GM21576 (cell line): ENCODE results near the gene LNX2.

Source experiments
- ATAC-seq: cut with Tn5 transposase; IDR thresholded peaks from one replicate; pipeline ENCODE4 v1.9.1; 2021; ENCODE audit warnings: mild to moderate bottlenecking, moderate library complexity; ENCODE audit not compliant: unreplicated experiment

The LNX2 gene

DNA sequence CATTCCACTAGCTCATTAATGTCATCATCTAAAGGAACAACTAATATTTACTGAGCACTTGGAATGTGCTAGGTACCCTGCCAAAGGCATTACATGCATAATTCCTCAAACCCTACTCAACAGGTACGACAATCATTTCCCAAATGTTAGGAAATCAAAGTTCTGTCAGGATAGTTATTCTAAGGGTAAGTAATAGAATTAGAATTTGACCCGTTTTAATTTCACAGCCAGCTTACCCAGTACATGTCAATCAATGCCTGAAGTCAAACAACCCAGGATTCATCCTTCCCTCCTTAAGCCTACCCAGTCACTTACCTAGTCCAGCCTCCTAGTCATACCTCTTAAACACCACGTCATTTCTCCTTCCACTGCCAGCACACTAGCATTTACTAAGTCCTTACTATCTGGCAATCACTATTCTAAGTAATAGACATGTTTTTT is 2.4 kb downstream of the LNX2 start:
- no peak for ATAC-seq

- no peak for ATAC-seq
These were observed 6.7 kb downstream of the LNX2 start for GRCh38 chr13:27613628-27614027.

DNA sequence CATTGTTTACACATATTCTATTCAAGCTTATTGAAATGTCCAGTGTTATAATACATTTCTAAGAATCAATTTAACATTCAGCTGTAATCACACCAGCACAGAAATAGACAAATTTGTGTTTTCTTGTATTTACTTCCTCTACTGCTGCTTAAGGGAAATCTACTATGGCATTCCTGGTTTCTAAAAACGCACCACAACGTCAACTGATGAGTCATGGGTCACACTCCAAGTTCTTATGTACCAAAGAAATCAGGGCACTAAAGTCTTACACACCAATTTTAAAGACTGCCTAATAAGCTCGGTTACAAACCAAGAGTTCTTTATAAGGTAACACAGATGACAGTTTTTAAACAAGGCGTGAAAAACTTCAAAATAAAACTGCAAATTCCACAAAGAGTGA is 13.2 kb downstream of the LNX2 start:
- ATAC-seq: no peak

DNA sequence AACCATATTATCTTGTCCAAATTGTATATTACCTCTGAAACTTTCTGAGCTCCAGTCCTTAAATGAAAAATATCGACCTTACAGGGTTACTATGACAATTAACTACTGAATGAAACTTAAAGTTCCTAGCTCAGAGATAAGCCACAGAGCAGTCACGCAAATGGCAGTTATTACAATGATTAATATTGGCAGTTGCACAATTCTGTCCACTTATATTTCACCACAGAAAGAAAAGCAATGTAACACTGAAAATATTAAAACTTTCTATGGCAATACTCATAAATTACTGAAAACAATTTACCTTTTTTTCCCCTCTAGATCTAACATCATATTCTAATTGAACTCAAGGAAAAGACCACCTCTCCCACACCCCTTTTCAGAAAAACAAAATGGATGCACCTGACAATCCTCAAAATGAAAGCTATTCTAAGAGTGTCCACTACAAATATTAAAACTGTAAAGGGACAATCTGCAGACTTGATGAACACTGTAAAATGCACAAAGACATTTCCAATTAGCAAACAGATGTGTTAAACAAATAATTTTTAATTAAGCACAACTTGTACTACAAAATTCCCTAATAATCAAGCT is 14.6 kb downstream of the LNX2 start:
- no peak for ATAC-seq

GRCh38 chr13:27605099-27605498 is 15.2 kb downstream of the LNX2 start:
- ATAC-seq: no peak

DNA sequence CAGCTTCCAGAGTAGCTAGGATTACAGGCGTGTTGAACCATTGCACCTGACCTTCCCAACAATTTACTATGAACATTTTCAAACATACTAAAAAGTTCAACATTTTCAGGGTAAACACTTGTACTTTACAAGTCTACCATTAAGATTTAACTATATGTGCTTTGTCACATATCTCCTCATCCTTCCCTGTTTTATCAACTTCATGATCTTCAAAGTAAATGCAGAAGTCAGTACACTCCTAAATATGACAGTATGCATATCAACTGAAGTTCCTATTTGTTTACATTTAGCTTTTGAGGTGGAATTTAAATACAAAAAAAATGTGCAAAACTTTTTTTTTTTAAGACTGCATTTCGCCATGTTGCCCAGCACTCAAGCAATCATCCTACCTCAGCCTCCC is 18.5 kb downstream of the LNX2 start:
- ATAC-seq: no peak

DNA sequence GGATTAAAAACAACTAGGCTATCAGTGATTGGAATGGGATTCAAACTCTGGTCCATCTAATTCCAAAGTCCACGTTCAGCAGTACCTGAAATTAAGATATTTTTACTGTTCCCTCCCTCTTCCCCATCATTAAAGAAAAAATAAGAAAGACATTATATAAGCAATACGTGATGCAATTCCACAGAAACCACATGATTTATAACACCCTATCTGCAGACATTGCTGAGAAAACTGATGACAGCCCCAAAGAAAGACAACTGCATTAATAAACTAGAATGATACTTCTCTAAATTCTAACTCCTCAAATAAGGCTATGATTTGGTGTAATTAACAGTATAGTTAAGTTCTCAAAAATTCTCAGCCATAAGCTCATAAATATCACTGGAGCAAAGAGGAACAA is 19.1 kb downstream of the LNX2 start:
- no peak for ATAC-seq

DNA sequence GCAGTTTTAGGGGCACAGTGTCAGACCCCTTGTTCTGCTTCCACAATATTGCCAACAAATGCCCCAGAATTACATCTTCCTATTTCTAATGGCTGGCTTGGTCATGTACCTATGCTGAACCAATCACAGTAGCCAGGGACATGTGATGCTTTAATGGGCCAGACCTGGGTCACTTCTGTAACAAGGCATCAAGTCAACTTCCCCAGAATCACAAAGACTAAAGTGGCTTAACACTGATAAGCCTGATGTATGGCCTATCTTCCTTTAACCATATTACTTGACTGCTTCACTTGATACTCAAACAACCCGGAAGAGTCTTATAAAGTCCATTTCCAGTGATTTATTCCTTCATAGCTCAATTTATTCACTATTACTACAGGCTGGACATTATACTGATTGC is 19.6 kb downstream of the LNX2 start:
- no peak for ATAC-seq

GRCh38 chr13:27599845-27600553 is 20.3 kb downstream of the LNX2 start:
- ATAC-seq: no peak

GRCh38 chr13:27599096-27599495 is 21.2 kb downstream of the LNX2 start:
- no peak for ATAC-seq

GRCh38 chr13:27595055-27595811 is 25.1 kb downstream of the LNX2 start:
- ATAC-seq: no peak

DNA sequence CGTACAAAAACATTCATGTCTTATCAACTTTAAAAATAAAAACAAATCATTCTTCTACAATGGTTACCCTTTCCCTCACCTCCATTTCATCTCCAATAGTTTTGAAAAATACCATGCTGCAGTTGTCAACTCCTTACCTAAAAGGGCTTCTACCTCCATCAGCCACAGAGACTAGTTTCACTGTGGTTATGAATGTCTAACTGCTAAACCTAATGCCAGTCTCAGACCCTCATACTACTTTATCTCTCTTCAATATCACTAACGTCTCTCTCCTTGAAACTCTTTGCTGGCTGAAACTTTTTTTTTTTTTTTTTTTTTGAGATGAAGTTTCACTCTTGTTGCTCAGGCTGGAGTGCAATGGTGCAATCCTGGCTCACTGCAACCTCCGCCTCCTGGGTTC is 27.1 kb downstream of the LNX2 start:
- ATAC-seq: no peak

- no peak for ATAC-seq
These were observed 27.5 kb downstream of the LNX2 start for GRCh38 chr13:27592865-27593264.

DNA sequence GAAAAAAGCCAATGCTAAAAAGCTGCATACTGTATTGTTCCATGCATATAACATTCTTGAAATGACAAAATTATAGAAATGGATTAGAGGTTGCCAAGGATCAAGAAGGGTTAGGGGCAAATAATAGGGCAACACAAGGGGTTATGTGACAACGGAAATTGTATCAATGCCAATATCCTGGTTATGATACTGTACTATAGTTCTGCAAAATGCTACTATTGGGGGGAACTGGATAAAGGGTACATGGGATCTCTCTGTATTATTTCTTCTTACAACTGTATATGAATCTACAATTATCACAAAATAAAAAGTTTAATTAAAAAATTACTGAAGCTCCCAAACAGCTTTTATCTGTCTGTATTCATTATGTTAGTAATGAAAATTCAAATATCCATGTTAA is 31.9 kb downstream of the LNX2 start:
- no peak for ATAC-seq

- no peak for ATAC-seq
These were observed 33.1 kb downstream of the LNX2 start for GRCh38 chr13:27587095-27587746.

GRCh38 chr13:27583645-27584044 is 36.7 kb downstream of the LNX2 start:
- no peak for ATAC-seq

- no peak for ATAC-seq
These were observed 42.0 kb downstream of the LNX2 start for GRCh38 chr13:27578121-27579030.

- ATAC-seq: no peak
These were observed 45.7 kb downstream of the LNX2 start for GRCh38 chr13:27574661-27575060.

DNA sequence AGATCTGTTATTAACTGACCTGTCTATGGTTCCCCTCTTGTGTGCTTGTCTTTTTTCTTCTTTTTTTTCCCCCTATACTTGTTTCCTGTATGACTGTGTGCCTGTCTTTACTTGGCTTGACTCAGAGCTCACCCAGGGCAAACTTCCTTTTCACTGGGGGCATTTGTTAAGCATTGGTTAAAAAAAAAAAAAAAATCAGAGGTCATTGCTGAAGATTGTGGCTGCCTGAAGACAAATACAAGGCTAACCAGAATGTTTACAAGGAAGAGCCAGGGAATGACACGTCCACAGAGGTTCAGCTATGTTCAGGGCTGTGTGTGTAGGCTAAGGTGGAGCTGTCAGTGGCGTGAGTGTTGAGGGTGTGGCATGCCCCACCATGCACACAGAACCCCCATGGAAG is 47.1 kb downstream of the LNX2 start:
- ATAC-seq: no peak

GRCh38 chr13:27572234-27572901 is 48.0 kb downstream of the LNX2 start:
- no peak for ATAC-seq
